ENCODE results near the gene TNNT3.

Gene TNNT3

DNA sequence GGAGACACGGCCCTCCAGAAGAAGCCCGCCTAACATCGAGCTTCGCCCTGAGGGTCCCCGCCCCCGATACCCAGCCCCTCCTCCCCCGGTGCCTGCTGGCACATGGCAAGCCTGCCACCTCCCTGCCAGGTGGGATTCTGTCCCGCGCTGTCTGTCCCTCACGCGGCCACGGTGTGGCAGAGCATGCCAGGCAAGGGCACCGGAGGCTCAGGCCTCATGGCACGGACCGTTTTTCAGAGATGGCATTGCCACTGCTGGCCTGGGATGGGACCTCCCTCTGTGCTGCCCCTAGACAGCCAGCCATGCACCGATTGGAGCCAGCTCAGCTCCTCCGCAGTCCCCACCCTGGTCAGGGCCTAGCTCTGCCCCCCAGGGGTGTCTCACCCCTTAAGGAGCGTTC is 47.0 kb downstream of the TNNT3 start:
- Histone ChIP-seq H3K27ac (no peak overlapping the region), H3K4me3 (ENCODE audit: low read depth, low read length) (no peak overlapping the region), H3K36me3 (replicated peaks) (no peaks in the 10 kb centered on the region), H3K27me3 (replicated peaks) (no peaks in the 10 kb centered on the region)
- DNase-seq, result no peak
- in situ Hi-C loops (cut with HindIII; ENCODE audit: low pct_ligation_motif_present, low sequenced_read_pairs), result no loop called here
- no peak for TF ChIP-seq CTCF (IDR thresholded peaks at IDR 0.05; ENCODE audit: low read depth, low read length, missing control alignments)

DNA sequence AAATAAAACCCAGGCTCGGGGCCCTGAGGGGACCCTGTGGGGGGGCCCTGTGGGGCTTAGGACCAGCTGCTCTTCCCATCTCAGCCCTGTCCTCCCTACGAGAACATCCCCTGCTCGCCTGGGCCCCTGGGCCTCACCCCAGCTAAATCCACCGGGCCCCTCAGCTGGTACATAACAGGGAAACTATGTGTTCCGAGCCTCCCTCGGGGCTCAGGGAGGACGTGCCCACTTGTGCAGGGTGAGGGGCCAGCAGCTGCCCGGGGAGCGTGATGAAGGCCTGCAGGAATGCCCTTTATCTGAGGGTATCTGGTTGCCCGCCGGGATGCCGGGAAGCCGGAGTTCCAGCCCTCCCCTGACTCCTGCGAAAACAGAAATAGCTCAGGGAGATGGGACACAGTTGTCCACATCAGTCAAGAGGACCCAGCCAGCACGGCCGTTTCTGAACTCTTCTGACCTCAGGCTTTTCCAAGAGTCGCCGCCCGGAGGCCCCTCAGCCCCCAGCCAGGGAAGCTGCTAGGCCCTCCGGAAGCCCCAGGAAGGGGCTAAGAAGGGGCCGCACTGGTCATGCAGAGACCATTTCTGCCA is 48.2 kb downstream of the TNNT3 start:
- Histone ChIP-seq H3K36me3 (replicated peaks) (no peaks in the 10 kb centered on the region), H3K27ac (no peak overlapping the region), H3K4me3 (ENCODE audit: low read depth, low read length) (no peak overlapping the region), H3K27me3 (replicated peaks) (no peaks in the 10 kb centered on the region)
- in situ Hi-C loops (cut with HindIII; ENCODE audit: low pct_ligation_motif_present, low sequenced_read_pairs), result no loop called here
- no peak for DNase-seq
- no peak for TF ChIP-seq CTCF (IDR thresholded peaks at IDR 0.05; ENCODE audit: low read depth, low read length, missing control alignments)

DNA sequence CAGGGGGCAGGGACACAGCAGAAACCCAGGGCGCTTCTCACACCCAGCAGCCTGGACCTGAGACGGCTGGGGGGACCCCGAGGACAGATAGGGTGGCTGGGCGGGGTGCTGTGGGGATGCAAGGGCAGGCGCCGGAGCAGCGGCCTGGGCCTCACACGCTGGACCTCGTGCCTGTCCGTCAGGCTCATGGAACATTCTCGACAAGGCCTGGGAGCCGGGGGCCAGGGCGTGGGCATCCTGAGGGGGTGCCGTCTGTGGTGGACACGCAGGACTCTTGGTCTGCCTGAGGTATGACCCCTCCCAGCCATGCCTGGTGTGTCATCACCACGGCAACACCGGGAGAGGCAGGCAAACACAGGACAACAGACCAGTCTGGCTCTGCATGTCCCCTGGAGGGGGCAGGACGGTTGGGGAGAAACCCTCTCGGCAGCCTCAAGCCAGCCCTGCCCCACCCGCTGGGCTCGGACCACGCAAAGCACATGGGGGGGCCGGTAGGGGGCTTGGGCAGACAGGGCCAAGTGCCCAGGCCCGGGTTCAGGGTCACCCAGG is 49.0 kb downstream of the TNNT3 start:
- in situ Hi-C loops (cut with HindIII; ENCODE audit: low pct_ligation_motif_present, low sequenced_read_pairs), result no loop called here
- no peak for TF ChIP-seq CTCF (IDR thresholded peaks at IDR 0.05; ENCODE audit: low read depth, low read length, missing control alignments)
- H3K27me3 ChIP-seq (replicated peaks), result no peaks in the 10 kb centered on the region
- DNase-seq, result no peak
- no peak overlapping the region for H3K4me3 ChIP-seq (ENCODE audit: low read depth, low read length)
- no peak overlapping the region for H3K27ac ChIP-seq
- H3K36me3 ChIP-seq (replicated peaks), result no peaks in the 10 kb centered on the region

- DNase-seq, result no peak
- Histone ChIP-seq H3K36me3 (replicated peaks) (no peaks in the 10 kb centered on the region), H3K27me3 (replicated peaks) (no peaks in the 10 kb centered on the region), H3K4me3 (ENCODE audit: low read depth, low read length) (no peak overlapping the region), H3K27ac (no peak overlapping the region)
- in situ Hi-C loops (cut with HindIII; ENCODE audit: low pct_ligation_motif_present, low sequenced_read_pairs), result no loop called here
- TF ChIP-seq CTCF (IDR thresholded peaks at IDR 0.05; ENCODE audit: low read depth, low read length, missing control alignments), result no peak
Measured at GRCh38 chr11:1969035-1969434, 49.5 kb downstream of the TNNT3 start.

- H3K27ac ChIP-seq, result no peak overlapping the region
- H3K36me3 ChIP-seq (replicated peaks), result no peaks in the 10 kb centered on the region
- in situ Hi-C loops (cut with HindIII; ENCODE audit: low pct_ligation_motif_present, low sequenced_read_pairs), result no loop called here
- TF ChIP-seq CTCF (IDR thresholded peaks at IDR 0.05; ENCODE audit: low read depth, low read length, missing control alignments), result no peak
- H3K27me3 ChIP-seq (replicated peaks), result no peaks in the 10 kb centered on the region
- no peak for DNase-seq
- H3K4me3 ChIP-seq (ENCODE audit: low read depth, low read length), result no peak overlapping the region
Measured at GRCh38 chr11:1969776-1970175, 50.3 kb downstream of the TNNT3 start.

DNA sequence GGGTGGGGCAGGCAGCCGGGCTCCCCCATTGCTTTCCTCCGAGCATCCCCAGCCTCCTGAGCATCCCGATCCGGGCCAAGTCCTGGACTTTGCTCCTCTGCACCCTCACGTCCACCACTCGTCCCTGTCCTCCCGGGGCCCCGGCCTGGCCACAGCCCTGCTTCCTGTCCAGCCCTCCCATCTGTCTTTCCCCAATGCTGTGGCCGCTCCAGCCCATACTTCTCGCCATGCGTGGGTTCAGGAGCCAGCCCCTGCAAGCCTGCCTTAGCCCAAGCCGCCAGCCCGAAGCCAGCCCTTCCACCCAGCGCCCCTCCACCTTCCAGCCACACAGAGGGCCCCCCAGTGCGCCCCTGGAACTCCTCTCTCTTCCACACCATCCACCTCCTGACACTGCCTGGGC is 51.5 kb downstream of the TNNT3 start:
- DNase-seq, result no peak
- no peaks in the 10 kb centered on the region for H3K27me3 ChIP-seq (replicated peaks)
- no peaks in the 10 kb centered on the region for H3K36me3 ChIP-seq (replicated peaks)
- TF ChIP-seq CTCF (IDR thresholded peaks at IDR 0.05; ENCODE audit: low read depth, low read length, missing control alignments), result no peak
- H3K27ac ChIP-seq, result no peak overlapping the region
- in situ Hi-C loops (cut with HindIII; ENCODE audit: low pct_ligation_motif_present, low sequenced_read_pairs), result no loop called here
- H3K4me3 ChIP-seq (ENCODE audit: low read depth, low read length), result no peak overlapping the region

All from brain microvascular endothelial cell (primary cell).